ENCODE measurements around the gene DPT. TPM values are rescaled to one million over a fixed set of nuclear protein-coding genes. Genes with fewer than 3 reads are reported as not detected.
A peak's percentile ranks its signal among the peaks of the same experiment; 100 is the strongest.
"Not testable (repeated sequence)": the region's sequence is repeated elsewhere in the genome, so short reads cannot be mapped to it uniquely, and the experiment has no call there.

Gene DPT
- total RNA-seq (100 to 1,000 TPM in 3 of 4 donors, 10 to 100 TPM in 1; 77.0 to 151 (median 119) TPM), polyA plus RNA-seq (77.0 TPM)
- long read RNA-seq, donor 1, transcript DPT-201 (4 exons, 1,786 nt): major isoform, 396 of 410 reads
- long read RNA-seq, donor 1, partial matches to known transcripts: 2 of 410 reads
- long read RNA-seq, donor 1, other reads (novel, unspliced or antisense): 12 of 410 reads
- long read RNA-seq, donor 2, transcript DPT-201 (4 exons, 1,786 nt): major isoform, 66 of 66 reads
- long read RNA-seq, donor 2, partial matches to known transcripts: 0 of 66 reads
- long read RNA-seq, donor 2, other reads (novel, unspliced or antisense): 0 of 66 reads
- long read RNA-seq, donor 3, transcript DPT-201 (4 exons, 1,786 nt): major isoform, 1,218 of 1,235 reads
- long read RNA-seq, donor 3, partial matches to known transcripts: 3 of 1,235 reads
- long read RNA-seq, donor 3, other reads (novel, unspliced or antisense): 14 of 1,235 reads
- long read RNA-seq, donor 4, transcript DPT-201 (4 exons, 1,786 nt): major isoform, 200 of 205 reads
- long read RNA-seq, donor 4, partial matches to known transcripts: 1 of 205 reads
- long read RNA-seq, donor 4, other reads (novel, unspliced or antisense): 4 of 205 reads

DNA sequence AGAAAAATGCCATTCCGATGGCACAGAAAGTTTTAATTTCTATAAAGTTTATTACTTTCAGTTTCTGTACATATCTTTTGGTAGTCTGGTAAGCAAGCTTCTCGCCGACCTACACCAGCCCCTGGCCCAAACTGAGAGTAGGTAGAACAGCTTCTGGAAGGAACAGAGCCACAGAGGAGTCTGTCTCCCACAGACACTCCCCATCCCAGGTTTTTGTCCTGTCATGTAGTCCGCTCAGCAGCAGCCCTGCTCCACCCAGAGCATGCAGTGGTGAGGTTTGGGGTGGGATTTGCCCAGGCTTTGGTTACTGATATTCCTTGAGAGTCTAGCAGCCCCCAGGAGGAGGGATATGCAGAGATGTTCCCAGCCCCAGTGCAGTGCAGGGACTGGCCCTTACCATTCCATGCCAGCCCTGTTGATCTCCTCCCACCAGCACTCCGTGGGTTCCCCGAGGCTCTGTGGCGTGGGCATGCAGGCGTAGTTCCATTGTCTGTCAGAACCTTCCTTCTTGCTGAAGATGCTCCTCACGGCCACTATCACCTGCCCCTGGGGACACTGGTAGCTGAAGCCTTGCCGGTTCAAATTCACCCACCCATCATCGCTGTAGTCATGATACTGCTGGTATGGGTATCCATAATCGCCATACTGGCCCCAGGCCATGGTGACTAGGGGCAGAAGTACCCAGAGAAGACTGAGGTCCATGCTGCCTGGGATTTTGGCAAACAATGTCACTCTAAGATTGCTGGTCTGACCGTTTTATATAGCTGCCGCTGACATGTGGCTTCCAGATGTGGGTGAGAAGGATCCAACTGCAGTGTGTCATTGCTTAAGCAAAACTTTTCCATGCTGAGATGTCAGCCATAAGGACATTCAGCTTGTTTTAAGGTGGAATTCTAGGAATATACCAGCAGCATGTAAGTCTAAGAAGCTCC, at the start of gene DPT:
Gene DPT (minus strand): TSS at position 734 of the 932 bp plus-strand sequence. CDS start 32 bp downstream, at position 702.
- intact Hi-C loops (cut with DNase I): loop anchor here in 1 of 4 donors (10.0 kb wide), 1 partner anchor 386 kb away; no protein-coding TSS in a partner anchor
- ATAC-seq (peak; percentile 78 to 81), DNase-seq (peak; percentile 53 to 74 (median 73))
- Histone ChIP-seq H3K9me3 (ENCODE audit: control insufficient read depth, low read length) (no peaks in the 10 kb centered on the region), H3K4me1 (ENCODE audit: control insufficient read depth, insufficient read depth, low read length) (no peaks in the 10 kb centered on the region), H3K27ac (ENCODE audit: low read length) (peak within 1 kb of the TSS; percentile 50), H3K27me3 (ENCODE audit: control insufficient read depth, insufficient read depth) (no peaks in the 10 kb centered on the region), H3K4me3 (ENCODE audit: low read length) (peak within 1 kb of the TSS; percentile 34)
- 62% methylated on average over 14 of the region's 14 CpGs for WGBS

GRCh38 chr1:168775366-168775765, 46.4 kb upstream of the DPT start:
- Histone ChIP-seq H3K27me3 (ENCODE audit: control insufficient read depth, insufficient read depth) (no peaks in the 10 kb centered on the region), H3K9me3 (ENCODE audit: control insufficient read depth, low read length) (no peaks in the 10 kb centered on the region), H3K4me3 (ENCODE audit: low read length) (no peak overlapping the region), H3K4me1 (ENCODE audit: control insufficient read depth, insufficient read depth, low read length) (no peaks in the 10 kb centered on the region), H3K27ac (ENCODE audit: low read length) (no peak overlapping the region)
- intact Hi-C loops (cut with DNase I): no loop called here
- 89% methylated on average over 3 of the region's 3 CpGs for WGBS
- DNase-seq (no peak), ATAC-seq (no peak)

DNA sequence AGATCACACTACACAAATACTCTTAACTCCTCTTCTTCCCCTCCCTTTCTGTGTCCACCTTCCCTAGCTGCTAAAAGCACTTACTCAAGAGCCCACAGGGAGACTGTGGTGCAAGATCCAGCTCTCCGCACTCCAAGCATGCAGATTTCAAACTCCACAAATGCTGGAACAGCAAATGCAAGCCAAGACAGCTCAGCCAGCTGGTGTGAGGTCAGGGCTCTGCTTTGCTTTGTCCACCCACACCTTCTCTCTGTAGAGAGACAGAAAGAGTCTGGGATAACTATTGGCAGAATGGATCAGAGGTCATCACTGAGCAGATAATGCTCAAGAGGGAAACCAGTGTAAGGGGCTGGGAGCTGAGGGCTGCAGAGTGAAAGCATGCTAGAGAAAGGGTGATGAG, 45.2 kb upstream of the DPT start:
- no peak overlapping the region for H3K27ac ChIP-seq (ENCODE audit: low read length)
- intact Hi-C loops (cut with DNase I): no loop called here
- WGBS: 37% methylated on average over 1 of the region's 1 CpG
- H3K4me1 ChIP-seq (ENCODE audit: control insufficient read depth, insufficient read depth, low read length): no peaks in the 10 kb centered on the region
- no peaks in the 10 kb centered on the region for H3K27me3 ChIP-seq (ENCODE audit: control insufficient read depth, insufficient read depth)
- H3K9me3 ChIP-seq (ENCODE audit: control insufficient read depth, low read length): no peaks in the 10 kb centered on the region
- DNase-seq (peak; percentile 66 to 82 (median 76)), ATAC-seq (peak; percentile 94 to 98)
- no peak overlapping the region for H3K4me3 ChIP-seq (ENCODE audit: low read length)

DNA sequence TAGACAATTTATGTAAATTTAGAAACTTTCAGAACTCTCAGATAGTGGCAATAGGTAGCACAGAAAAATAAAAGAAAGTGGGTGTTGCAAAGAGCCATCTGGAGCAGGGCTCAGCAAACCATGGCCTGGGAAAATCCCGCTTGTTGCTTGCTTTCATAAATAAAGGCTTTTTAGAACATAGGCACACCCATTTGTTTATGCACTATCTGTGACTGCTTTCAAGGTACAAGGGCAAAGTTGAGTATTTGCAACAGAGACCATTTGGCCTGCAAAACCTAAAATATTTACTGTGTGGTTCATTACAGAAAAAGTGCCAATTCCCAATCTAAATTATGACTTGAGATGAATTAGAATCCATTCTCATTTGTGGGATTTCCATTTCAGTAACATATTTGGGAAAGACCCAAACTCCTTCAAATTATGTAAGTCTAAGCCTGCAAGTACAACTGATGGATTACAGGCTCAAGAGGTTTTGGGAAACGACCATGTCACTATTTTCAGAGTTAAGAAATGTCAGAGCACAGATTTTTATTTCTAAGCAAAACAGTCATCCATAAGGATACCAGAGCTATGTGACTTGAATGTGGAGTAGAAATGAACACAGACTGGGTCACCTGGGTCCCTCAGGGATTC, 43.5 kb upstream of the DPT start:
- no peak overlapping the region for H3K4me3 ChIP-seq (ENCODE audit: low read length)
- H3K27ac ChIP-seq (ENCODE audit: low read length): no peak overlapping the region
- 67% methylated on average over 2 of the region's 2 CpGs for WGBS
- DNase-seq (no peak), ATAC-seq (no peak)
- H3K27me3 ChIP-seq (ENCODE audit: control insufficient read depth, insufficient read depth): no peaks in the 10 kb centered on the region
- H3K9me3 ChIP-seq (ENCODE audit: control insufficient read depth, low read length): no peaks in the 10 kb centered on the region
- H3K4me1 ChIP-seq (ENCODE audit: control insufficient read depth, insufficient read depth, low read length): no peaks in the 10 kb centered on the region
- intact Hi-C loops (cut with DNase I): no loop called here

DNA sequence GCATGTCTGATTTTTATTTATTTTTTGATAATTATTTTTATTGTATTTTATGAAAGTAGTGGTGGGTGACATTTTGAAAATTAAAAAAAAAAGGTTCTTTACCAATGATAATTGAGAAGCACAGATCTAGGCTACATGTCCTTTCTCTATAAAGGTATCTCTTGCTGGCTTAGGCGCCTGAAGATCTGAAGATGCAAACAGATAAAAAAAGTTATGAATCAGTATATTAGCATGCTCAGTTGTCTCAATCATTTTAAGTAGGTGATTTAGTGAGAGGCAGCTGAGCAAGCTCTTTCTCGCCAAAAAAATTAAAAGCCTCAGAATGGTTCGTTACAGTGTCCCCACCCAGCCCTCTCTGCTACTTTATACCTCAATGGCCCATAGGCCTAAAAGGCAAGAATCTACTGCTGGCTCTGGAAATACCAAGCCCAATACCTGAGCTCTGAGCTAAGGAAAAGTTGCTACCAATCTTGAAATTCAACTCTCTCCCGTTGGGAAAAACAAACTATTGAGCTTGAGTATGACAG, 42.2 kb upstream of the DPT start:
- DNase-seq (no peak), ATAC-seq (no peak)
- H3K27ac ChIP-seq (ENCODE audit: low read length): no peak overlapping the region
- no peaks in the 10 kb centered on the region for H3K9me3 ChIP-seq (ENCODE audit: control insufficient read depth, low read length)
- no peaks in the 10 kb centered on the region for H3K27me3 ChIP-seq (ENCODE audit: control insufficient read depth, insufficient read depth)
- H3K4me1 ChIP-seq (ENCODE audit: control insufficient read depth, insufficient read depth, low read length): no peaks in the 10 kb centered on the region
- H3K4me3 ChIP-seq (ENCODE audit: low read length): no peak overlapping the region
- WGBS: 87% methylated on average over 4 of the region's 4 CpGs
- intact Hi-C loops (cut with DNase I): no loop called here

- intact Hi-C loops (cut with DNase I); H3K4me1 ChIP-seq (ENCODE audit: control insufficient read depth, insufficient read depth, low read length); H3K4me3 ChIP-seq (ENCODE audit: low read length); H3K9me3 ChIP-seq (ENCODE audit: control insufficient read depth, low read length); H3K27me3 ChIP-seq (ENCODE audit: control insufficient read depth, insufficient read depth); ATAC-seq; DNase-seq; H3K27ac ChIP-seq (ENCODE audit: low read length): not testable (repeated sequence)
- WGBS: 95% methylated on average over 3 of the region's 3 CpGs
These were observed 40.9 kb upstream of the DPT start for GRCh38 chr1:168769893-168770292.

DNA sequence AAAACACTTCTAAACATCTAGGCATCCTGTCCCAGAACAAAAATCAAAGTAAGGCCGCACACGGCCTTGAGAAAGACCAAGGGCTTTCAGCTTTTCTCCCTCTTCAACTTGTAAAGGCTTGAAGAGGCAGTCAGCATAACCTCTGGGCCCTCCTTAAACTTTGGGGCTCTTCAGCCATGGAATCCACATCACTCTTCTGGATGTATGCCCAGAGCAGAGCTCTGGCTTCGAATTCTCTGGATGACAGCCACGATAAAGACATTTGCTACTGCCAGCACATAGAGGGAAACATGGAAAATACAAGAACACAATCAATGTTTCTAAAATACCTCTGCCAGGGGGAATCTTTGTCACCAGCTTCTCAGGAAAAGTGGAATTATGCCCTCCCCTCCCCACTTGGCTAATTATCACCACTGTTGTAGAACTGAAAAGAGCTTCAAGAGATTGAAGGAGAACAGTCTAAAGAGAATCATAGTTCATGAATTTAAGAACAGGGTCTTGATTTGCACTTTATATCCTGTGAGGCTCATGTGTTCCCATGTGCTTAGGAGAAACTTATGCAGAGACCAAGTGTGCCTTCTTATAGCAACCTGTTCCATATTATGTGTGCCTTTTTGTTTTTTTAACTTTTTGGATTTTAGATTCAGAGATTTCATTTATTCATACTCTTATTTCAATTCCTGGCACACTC, 39.0 kb upstream of the DPT start:
- no peak overlapping the region for H3K4me3 ChIP-seq (ENCODE audit: low read length)
- ATAC-seq: peak; percentile 89 to 93
- no peaks in the 10 kb centered on the region for H3K27me3 ChIP-seq (ENCODE audit: control insufficient read depth, insufficient read depth)
- WGBS: 25% methylated on average over 4 of the region's 4 CpGs
- no peaks in the 10 kb centered on the region for H3K9me3 ChIP-seq (ENCODE audit: control insufficient read depth, low read length)
- intact Hi-C loops (cut with DNase I): no loop called here
- H3K27ac ChIP-seq (ENCODE audit: low read length): no peak overlapping the region
- H3K4me1 ChIP-seq (ENCODE audit: control insufficient read depth, insufficient read depth, low read length): no peaks in the 10 kb centered on the region
- peak; percentile 23 to 70 (median 68) for DNase-seq

DNA sequence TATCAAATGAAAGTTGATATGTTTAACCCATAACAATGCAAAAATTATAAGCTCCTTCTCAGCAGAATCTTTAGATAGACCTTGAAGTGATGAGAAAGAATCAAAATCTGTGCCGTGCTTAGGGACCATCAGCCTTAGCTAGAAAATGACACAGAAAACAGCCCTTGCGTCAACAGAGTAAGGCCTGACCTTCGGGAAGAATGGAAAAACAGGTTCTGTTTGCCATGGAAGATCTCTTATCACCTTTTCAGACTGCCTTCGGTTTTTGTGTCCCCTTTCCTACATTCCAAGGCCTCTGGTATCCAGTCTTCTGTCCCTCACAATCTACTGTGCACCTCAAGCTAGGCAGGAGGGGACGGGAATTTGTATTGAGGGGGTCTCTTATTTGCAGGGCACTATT, 37.6 kb upstream of the DPT start:
- Histone ChIP-seq H3K9me3 (ENCODE audit: control insufficient read depth, low read length) (no peaks in the 10 kb centered on the region), H3K4me3 (ENCODE audit: low read length) (no peak overlapping the region), H3K4me1 (ENCODE audit: control insufficient read depth, insufficient read depth, low read length) (no peaks in the 10 kb centered on the region), H3K27me3 (ENCODE audit: control insufficient read depth, insufficient read depth) (no peaks in the 10 kb centered on the region), H3K27ac (ENCODE audit: low read length) (no peak overlapping the region)
- DNase-seq (no peak), ATAC-seq (no peak)
- intact Hi-C loops (cut with DNase I): no loop called here
- WGBS: 78% methylated on average over 5 of the region's 5 CpGs

DNA sequence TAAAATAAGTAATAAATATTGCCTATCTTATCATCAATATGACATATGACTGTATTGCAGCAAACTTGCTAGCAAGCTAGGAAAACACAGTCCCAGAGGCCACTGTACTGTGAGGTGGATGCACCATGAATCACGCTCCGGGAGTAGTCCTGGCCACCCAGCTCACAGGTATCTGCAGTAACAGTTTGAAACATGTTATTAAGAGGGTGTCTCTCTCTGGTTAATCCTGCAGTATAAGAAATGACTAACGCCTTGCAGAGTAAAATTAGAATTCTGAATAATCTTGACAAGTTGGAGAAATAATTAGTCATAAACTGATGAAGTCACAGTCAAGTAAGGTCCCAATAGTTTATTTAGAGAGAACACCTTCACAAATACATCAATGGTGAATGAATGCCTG, 34.0 kb upstream of the DPT start:
- Histone ChIP-seq H3K27me3 (ENCODE audit: control insufficient read depth, insufficient read depth) (no peaks in the 10 kb centered on the region), H3K9me3 (ENCODE audit: control insufficient read depth, low read length) (no peaks in the 10 kb centered on the region), H3K4me3 (ENCODE audit: low read length) (no peak overlapping the region), H3K27ac (ENCODE audit: low read length) (no peak overlapping the region), H3K4me1 (ENCODE audit: control insufficient read depth, insufficient read depth, low read length) (no peaks in the 10 kb centered on the region)
- intact Hi-C loops (cut with DNase I): no loop called here
- ATAC-seq: no peak
- no peak for DNase-seq
- 91% methylated on average over 3 of the region's 3 CpGs for WGBS

DNA sequence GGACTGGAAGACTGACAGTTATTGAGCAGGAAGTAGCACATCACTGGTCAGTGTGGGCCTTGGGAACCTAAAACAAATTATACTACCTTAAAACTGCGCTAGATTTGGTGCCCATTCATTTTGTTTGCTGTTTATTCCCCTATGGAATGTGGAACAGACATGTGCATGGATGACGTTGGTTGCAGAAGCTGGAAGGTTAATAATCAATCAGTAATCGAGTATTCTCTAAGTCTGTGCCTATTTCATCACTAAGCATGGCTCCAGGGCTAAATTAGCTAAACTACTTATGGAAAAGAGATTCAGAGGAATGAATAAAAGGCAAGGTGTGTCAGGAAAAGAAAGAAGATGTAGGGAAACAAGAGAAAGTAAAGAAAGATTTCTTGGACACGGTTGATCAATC, 33.5 kb upstream of the DPT start:
- Histone ChIP-seq H3K9me3 (ENCODE audit: control insufficient read depth, low read length) (no peaks in the 10 kb centered on the region), H3K27me3 (ENCODE audit: control insufficient read depth, insufficient read depth) (no peaks in the 10 kb centered on the region), H3K4me3 (ENCODE audit: low read length) (no peak overlapping the region), H3K27ac (ENCODE audit: low read length) (no peak overlapping the region), H3K4me1 (ENCODE audit: control insufficient read depth, insufficient read depth, low read length) (no peaks in the 10 kb centered on the region)
- intact Hi-C loops (cut with DNase I): no loop called here
- ATAC-seq: no peak
- no peak for DNase-seq
- 90% methylated on average over 4 of the region's 4 CpGs for WGBS

Data from right cardiac atrium (tissue), 5 donors.